Mesenchymal stem cell (in vitro differentiated cells and primary cell): ENCODE measurements around the gene EPHB4.

ENCODE experiments used
- DNase-seq: peaks from one replicate; pipeline ENCODE4 v3.0.0-alpha.2; 2013
- H2AFZ ChIP-seq: one replicate; pipeline ENCODE4 v1.6.1; 2013; ENCODE audit warnings: low read depth, mild to moderate bottlenecking, control low read depth, inconsistent platforms, low read length, moderate library complexity
- H2AK5ac ChIP-seq: 2 replicates; pipeline ENCODE4 v1.6.1; 2013; ENCODE audit warnings: low read length, moderate library complexity, mild to moderate bottlenecking, inconsistent platforms; ENCODE audit not compliant: severe bottlenecking
- H2BK120ac ChIP-seq: one replicate; pipeline ENCODE4 v1.6.1; 2013; ENCODE audit warnings: low read depth, mild to moderate bottlenecking, inconsistent platforms, low read length, moderate library complexity
- H2BK12ac ChIP-seq, 2 experiments: one replicate each; pipeline ENCODE4 v1.6.1; 2013; ENCODE audit warnings: inconsistent platforms in 2 of 2, low read length in 2 of 2, mild to moderate bottlenecking in 2 of 2, moderate library complexity in 2 of 2, control low read depth in 1 of 2
- H2BK15ac ChIP-seq: one replicate; pipeline ENCODE4 v1.6.1; 2013; ENCODE audit warnings: mild to moderate bottlenecking, low read depth, inconsistent platforms; ENCODE audit not compliant: poor library complexity, severe bottlenecking
- H2BK5ac ChIP-seq: 2 replicates; pipeline ENCODE4 v1.6.1; 2013; ENCODE audit warnings: low read depth, mild to moderate bottlenecking, low read length, control low read depth, inconsistent platforms; ENCODE audit not compliant: poor library complexity, severe bottlenecking
- H3K14ac ChIP-seq, 2 experiments: one replicate each; pipeline ENCODE4 v1.6.1; 2013; ENCODE audit warnings: inconsistent platforms in 2 of 2, low read length in 2 of 2, control low read depth in 1 of 2, mild to moderate bottlenecking in 1 of 2, moderate library complexity in 1 of 2
- H3K18ac ChIP-seq, 2 experiments: one replicate each; pipeline ENCODE4 v1.6.1; 2013; ENCODE audit warnings: inconsistent platforms in 2 of 2, low read length in 2 of 2, control low read depth in 1 of 2, low read depth in 1 of 2, mild to moderate bottlenecking in 1 of 2
- H3K23ac ChIP-seq, 2 experiments: one replicate each; pipeline ENCODE4 v1.6.1; 2013; ENCODE audit warnings: inconsistent platforms in 2 of 2, low read length in 2 of 2, mild to moderate bottlenecking in 2 of 2, moderate library complexity in 2 of 2, control low read depth in 1 of 2
- H3K27ac ChIP-seq: 2 replicates; pipeline ENCODE4 v1.5.1; 2013; ENCODE audit warnings: mild to moderate bottlenecking, moderate library complexity, low read length, control low read depth, inconsistent platforms; ENCODE audit not compliant: poor library complexity, severe bottlenecking
- H3K27me3 ChIP-seq, 2 experiments: 2 replicates each; pipeline versions ENCODE4 v1.6.1 to v1.7.0; 2013; ENCODE audit warnings: low read length in 2 of 2, mild to moderate bottlenecking in 2 of 2, moderate library complexity in 2 of 2, control low read depth in 1 of 2, inconsistent platforms in 1 of 2; ENCODE audit not compliant: control insufficient read depth in 1 of 2, insufficient read depth in 1 of 2
- H3K36me3 ChIP-seq, 2 experiments: 2 replicates each; pipeline versions ENCODE4 v1.6.1 to v1.7.0; 2013; ENCODE audit warnings: low read length in 2 of 2, control low read depth in 1 of 2, inconsistent platforms in 1 of 2, low read depth in 1 of 2, mild to moderate bottlenecking in 1 of 2; ENCODE audit not compliant: insufficient read depth in 2 of 2, control insufficient read depth in 1 of 2
- H3K4ac ChIP-seq, 2 experiments: one replicate each; pipeline ENCODE4 v1.6.1; 2013; ENCODE audit warnings: inconsistent platforms in 2 of 2, low read length in 2 of 2, mild to moderate bottlenecking in 2 of 2, moderate library complexity in 2 of 2, control low read depth in 1 of 2, low read depth in 1 of 2
- H3K4me1 ChIP-seq: 2 replicates; pipeline ENCODE4 v1.6.1; 2013; ENCODE audit warnings: low read depth, low read length, control low read depth; ENCODE audit not compliant: control insufficient read depth, insufficient read depth
- H3K4me2 ChIP-seq: 2 replicates; pipeline ENCODE4 v1.6.1; 2013; ENCODE audit warnings: low read length, mild to moderate bottlenecking, inconsistent platforms; ENCODE audit not compliant: poor library complexity, severe bottlenecking
- H3K4me3 ChIP-seq, 2 experiments: 2 replicates each; pipeline versions ENCODE4 v1.5.1 to v1.7.0; 2013; ENCODE audit warnings: low read length in 2 of 2, mild to moderate bottlenecking in 2 of 2, control low read depth in 1 of 2, low read depth in 1 of 2; ENCODE audit not compliant: insufficient read depth in 1 of 2
- H3K79me1 ChIP-seq: replicated peaks from 2 replicates; pipeline ENCODE4 v1.6.1; 2013; ENCODE audit warnings: mild to moderate bottlenecking, control low read depth, low read length, inconsistent platforms; ENCODE audit not compliant: poor library complexity, severe bottlenecking
- H3K9ac ChIP-seq: 2 replicates; pipeline ENCODE4 v1.7.0; 2013; ENCODE audit warnings: mild to moderate bottlenecking, low read length, moderate library complexity
- H3K9me3 ChIP-seq: 2 replicates; pipeline ENCODE4 v1.7.0; 2013; ENCODE audit warnings: mild to moderate bottlenecking, low read length; ENCODE audit not compliant: control insufficient read depth
- H4K8ac ChIP-seq: one replicate; pipeline ENCODE4 v1.6.1; 2013; ENCODE audit warnings: inconsistent platforms, mild to moderate bottlenecking, low read length, moderate library complexity
- H4K91ac ChIP-seq: one replicate; pipeline ENCODE4 v1.6.1; 2013; ENCODE audit warnings: mild to moderate bottlenecking, low read length, inconsistent platforms
- WGBS: methylation state at CpG from one replicate; pipeline ENCODE4 v1.1.7; 2013; ENCODE audit warnings: mixed read lengths; 5-methylcytosine and 5-hydroxymethylcytosine counted together

EPHB4 gene

DNA sequence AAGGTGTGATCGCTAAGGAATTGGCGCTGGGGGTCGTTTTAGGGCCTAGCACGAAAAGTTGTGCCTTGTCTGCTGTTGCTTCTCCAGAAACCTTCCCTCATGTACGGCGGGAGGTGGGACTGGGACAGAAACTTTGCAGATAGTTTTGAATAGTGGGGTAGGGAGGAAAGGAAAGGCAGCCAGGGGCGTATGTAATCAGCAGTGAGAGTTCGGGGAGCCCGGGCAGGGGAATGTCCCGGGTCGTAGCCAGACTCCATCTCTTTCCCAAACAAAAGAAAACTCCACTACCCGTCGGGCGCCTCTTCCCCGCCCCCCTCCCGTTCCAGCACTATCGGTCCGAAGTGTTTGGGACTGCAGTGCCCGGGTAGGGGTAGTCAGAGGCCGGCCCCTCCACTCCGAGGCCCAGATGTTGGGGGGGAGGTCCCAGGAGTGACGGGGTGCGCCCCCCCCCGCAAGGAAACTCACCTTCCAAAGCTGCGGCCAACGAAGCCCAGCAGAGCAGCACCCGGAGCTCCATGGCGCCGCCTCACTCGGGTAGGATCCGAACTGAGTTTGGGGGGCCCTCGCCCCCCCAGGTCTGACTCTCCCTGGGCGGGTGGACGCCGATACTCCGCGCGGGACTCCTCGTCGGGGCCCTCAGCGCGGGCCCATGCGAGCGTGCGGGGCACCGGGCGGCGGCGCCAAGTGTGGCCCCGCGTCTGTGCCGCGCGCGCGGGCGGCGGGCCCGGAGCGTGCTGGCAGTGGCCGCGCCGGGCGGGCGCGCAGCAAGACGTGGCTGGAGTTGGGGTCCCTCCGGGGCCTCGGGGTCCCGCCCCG is 601 bp downstream of the EPHB4 start:
- Histone ChIP-seq H2AFZ (peak overlapping the region; percentile 57), H3K9ac (peak overlapping the region; percentile 81), H3K4me1 (peaks cover 22% of the 10 kb centered on the region), H2BK5ac (no peak overlapping the region), H4K91ac (peak overlapping the region; percentile 61), H3K4me3 (peak overlapping the region; percentile 84 to 86), H3K4me2 (peak overlapping the region; percentile 92), H2AK5ac (no peak overlapping the region), H4K8ac (peak overlapping the region; percentile 67), H3K18ac (peak overlapping the region; percentile 59 to 67), H3K23ac (peak overlapping the region in 1 of 2 experiments; percentile 63), H2BK15ac (peak overlapping the region; percentile 89), H2BK12ac (no peak overlapping the region), H3K4ac (peak overlapping the region; percentile 59 to 82), H2BK120ac (peak overlapping the region; percentile 78), H3K36me3 (peaks cover 7 to 34% of the 10 kb centered on the region in 2 experiments), H3K79me1 (peaks cover 27% of the 10 kb centered on the region), H3K9me3 (no peaks in the 10 kb centered on the region), H3K27ac (peak overlapping the region; percentile 10), H3K27me3 (peaks cover 0 to 5% of the 10 kb centered on the region in 2 experiments), H3K14ac (peak overlapping the region; percentile 47 to 92)
- DNase-seq = peak; percentile 37
- 0% methylated on average over 28 of the region's 71 CpGs for WGBS

DNA sequence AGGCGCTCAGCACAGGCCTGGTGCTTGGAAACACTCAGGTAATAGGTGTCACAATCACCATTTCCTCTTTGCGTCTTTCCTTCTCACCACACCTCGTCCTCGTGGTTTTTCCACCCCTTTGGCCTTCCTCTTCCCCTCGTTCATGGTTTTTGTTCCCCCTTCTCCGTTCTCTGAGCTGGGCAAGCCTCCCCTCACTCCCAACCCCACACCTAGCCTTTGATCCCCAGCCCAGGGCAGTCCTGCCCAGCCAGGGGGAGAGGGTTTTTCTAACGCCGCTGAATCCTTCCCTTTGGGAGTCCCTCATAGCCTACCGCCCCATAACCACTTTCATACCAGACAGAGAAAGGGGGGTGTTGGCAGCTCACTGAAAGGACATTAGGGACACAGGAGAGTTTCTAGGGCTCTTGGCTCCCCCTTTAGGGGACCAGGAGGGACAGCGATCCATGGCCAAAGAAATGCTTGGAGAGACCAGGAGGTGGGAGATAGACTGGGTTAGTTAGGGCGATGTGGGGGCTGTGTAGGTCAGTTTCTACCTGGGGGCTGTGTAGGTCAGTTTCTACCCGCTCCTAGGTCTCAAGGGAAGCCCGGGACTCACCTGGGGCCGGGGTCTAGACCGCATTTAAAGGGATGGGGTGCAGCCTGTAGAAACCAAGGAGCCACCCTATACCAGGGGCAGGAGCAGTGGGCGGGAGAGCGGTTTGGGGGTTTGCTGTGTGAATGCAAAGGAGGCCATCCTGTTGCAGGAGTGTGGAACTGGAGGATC is 1.4 kb downstream of the EPHB4 start:
- WGBS = 7% methylated on average over 14 of the region's 17 CpGs
- peak overlapping the region; percentile 84 to 86 for H3K4me3 ChIP-seq
- peak overlapping the region; percentile 6 for H2BK15ac ChIP-seq
- peaks cover 22% of the 10 kb centered on the region for H3K4me1 ChIP-seq
- H3K36me3 ChIP-seq = peaks cover 8 to 40% of the 10 kb centered on the region in 2 experiments
- no peak overlapping the region for H2BK5ac ChIP-seq
- peak overlapping the region; percentile 81 for H3K9ac ChIP-seq
- H3K27ac ChIP-seq = peak overlapping the region; percentile 10
- H3K79me1 ChIP-seq = peaks cover 28% of the 10 kb centered on the region
- peak overlapping the region; percentile 25 for H4K91ac ChIP-seq
- peak overlapping the region in 1 of 2 experiments; percentile 92 for H3K14ac ChIP-seq
- peak overlapping the region in 1 of 2 experiments; percentile 64 for H2BK12ac ChIP-seq
- DNase-seq = peak; percentile 72
- no peak overlapping the region for H2AFZ ChIP-seq
- peak overlapping the region in 1 of 2 experiments; percentile 77 for H3K23ac ChIP-seq
- peak overlapping the region; percentile 92 for H3K4me2 ChIP-seq
- peak overlapping the region; percentile 21 for H4K8ac ChIP-seq
- peak overlapping the region; percentile 58 to 82 for H3K4ac ChIP-seq
- peaks cover 0 to 5% of the 10 kb centered on the region in 2 experiments for H3K27me3 ChIP-seq
- H3K9me3 ChIP-seq = no peaks in the 10 kb centered on the region
- no peak overlapping the region for H2BK120ac ChIP-seq
- H2AK5ac ChIP-seq = peak overlapping the region; percentile 52
- peak overlapping the region; percentile 14 to 59 for H3K18ac ChIP-seq

DNA sequence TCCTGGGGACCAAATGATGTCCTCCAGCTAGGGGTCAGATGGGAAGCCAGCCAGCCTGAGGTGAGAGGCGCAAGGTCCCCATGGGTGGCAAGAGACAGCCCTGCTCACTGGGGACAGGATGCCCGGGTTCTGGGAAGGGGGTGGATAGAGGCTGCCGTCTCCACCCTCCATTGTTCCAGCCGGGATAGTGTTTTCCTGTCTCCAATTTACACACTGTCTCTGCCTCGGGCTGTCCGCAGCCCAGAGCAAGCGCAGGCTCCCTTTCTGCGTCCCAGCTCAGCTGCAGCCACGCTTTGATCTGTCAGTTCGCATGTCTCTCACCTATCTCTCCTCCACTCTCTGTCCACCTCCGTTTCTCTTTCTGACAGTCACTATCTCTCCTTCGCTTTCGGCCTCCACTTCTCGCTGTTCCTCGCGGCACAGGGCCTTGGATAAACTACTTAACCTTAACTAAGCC is 2.1 kb downstream of the EPHB4 start:
- WGBS = 19% methylated on average over 15 of the region's 16 CpGs

More for the DNA sequence above, 2.1 kb downstream of the EPHB4 start:
- peaks cover 0 to 5% of the 10 kb centered on the region in 2 experiments for H3K27me3 ChIP-seq
- no peak overlapping the region for H2BK12ac ChIP-seq
- H2AFZ ChIP-seq = no peak overlapping the region
- peak overlapping the region; percentile 81 for H3K9ac ChIP-seq
- H2BK120ac ChIP-seq = no peak overlapping the region
- no peak overlapping the region for H4K91ac ChIP-seq
- H3K4me1 ChIP-seq = peaks cover 22% of the 10 kb centered on the region
- no peak overlapping the region for H2BK15ac ChIP-seq
- peak overlapping the region; percentile 35 to 84 for H3K4me3 ChIP-seq
- peak overlapping the region in 1 of 2 experiments; percentile 13 for H3K18ac ChIP-seq
- H4K8ac ChIP-seq = no peak overlapping the region
- H3K14ac ChIP-seq = no peak overlapping the region
- peaks cover 15 to 44% of the 10 kb centered on the region in 2 experiments for H3K36me3 ChIP-seq
- H3K23ac ChIP-seq = peak overlapping the region in 1 of 2 experiments; percentile 83
- peak overlapping the region in 1 of 2 experiments; percentile 57 for H3K4ac ChIP-seq
- no peak overlapping the region for H2AK5ac ChIP-seq
- no peaks in the 10 kb centered on the region for H3K9me3 ChIP-seq
- H2BK5ac ChIP-seq = no peak overlapping the region
- peaks cover 30% of the 10 kb centered on the region for H3K79me1 ChIP-seq
- no peak for DNase-seq
- H3K4me2 ChIP-seq = peak overlapping the region; percentile 92
- H3K27ac ChIP-seq = no peak overlapping the region
